Testis (tissue), 3 donors: ENCODE results near the gene ABCD1. TPM values are rescaled to one million over a fixed set of nuclear protein-coding genes. Genes with fewer than 3 reads are reported as not detected.

ENCODE experiments used
- DNase-seq: peaks from one replicate; pipeline ENCODE4 v3.0.0-alpha.2; 2019
- H3K27ac ChIP-seq, 2 donors: fragments of 200-600 bp; sonication (generic); one replicate each; pipeline ENCODE4 v1.5.1; 2019
- H3K27me3 ChIP-seq: fragments of 200-600 bp; sonication (generic); one replicate; pipeline ENCODE4 v1.5.1; 2019
- H3K36me3 ChIP-seq: fragments of 200-600 bp; sonication (generic); one replicate; pipeline ENCODE4 v1.5.1; 2017; ENCODE audit warnings: low read depth; ENCODE audit errors: missing control alignments
- H3K4me1 ChIP-seq: fragments of 200-600 bp; sonication (generic); one replicate; pipeline ENCODE4 v1.5.1; 2019
- H3K4me3 ChIP-seq, 2 donors: fragments of 200-600 bp; sonication (generic); one replicate each; pipeline ENCODE4 v1.5.1; 2017 to 2019
- H3K9me3 ChIP-seq: fragments of 200-600 bp; sonication (generic); one replicate; pipeline ENCODE4 v1.5.1; 2017
- CTCF ChIP-seq, 3 experiments: fragments of 450-650 bp in 2 of 3; fragments of 200-600 bp in 1 of 3; sonication (generic) in 1 of 3; IDR thresholded peaks; one replicate each; pipeline ENCODE4 v1.5.1; 2016 to 2019; ENCODE audit warnings: antibody characterized with exemption in 3 of 3, mild to moderate bottlenecking in 2 of 3, moderate library complexity in 1 of 3
- POLR2A ChIP-seq: fragments of 450-650 bp; IDR thresholded peaks from one replicate; pipeline ENCODE4 v1.6.1; 2017; ENCODE audit warnings: antibody characterized with exemption, mild to moderate bottlenecking, moderate library complexity
- WGBS, 2 donors: methylation state at CpG; one replicate each; pipeline ENCODE4 v1.1.5; 2018; 5-methylcytosine and 5-hydroxymethylcytosine counted together
- intact Hi-C: fragments of 100-400 bp; cut with DNase I; formaldehyde crosslinking; loops from one replicate; pipeline ENCODE4 v1.15.1; 2023; ENCODE audit warnings: low total_unique reads
- polyA plus RNA-seq: library from polyadenylated mRNA; stranded (reverse); fragments of 350-450 nt; fragmentation: Illumina TruSeq; extraction: RNeasy Lipid Tissue Mini Kit (QIAGEN cat#74804); gene quantifications from one replicate; pipeline ENCODE4 v1.2.3, GENCODE V29; 2014; ENCODE audit warnings: low read depth, low replicate concordance; ENCODE audit not compliant: insufficient read depth
- total RNA-seq, 2 donors: library from RNA; depleted of rRNA; stranded (reverse); fragments of >200 nt; gene quantifications; one replicate each; pipeline ENCODE4 v1.2.3, GENCODE V29; 2016

The ABCD1 gene
- total and polyA plus RNA-seq, 3 donors from 2014 or later: 34.3 to 112 (median 84.4) TPM

GRCh38 chrX:153778684-153779101 lies 54.0 kb downstream of the ABCD1 start:
- H3K27ac ChIP-seq: no peak overlapping the region
- intact Hi-C loops: no loop called here
- H3K9me3 ChIP-seq: no peaks in the 10 kb centered on the region
- TF ChIP-seq CTCF (IDR thresholded peaks at IDR 0.05): no peak
- TF ChIP-seq POLR2A: no peak
- H3K4me3 ChIP-seq: no peak overlapping the region
- no peaks in the 10 kb centered on the region for H3K36me3 ChIP-seq
- no peak for DNase-seq
- 88% methylated on average over 6 of the region's 16 CpGs; no CpG with 5 or more reads in 1 of the 2 donors for WGBS, 2 donors
- no peaks in the 10 kb centered on the region for H3K4me1 ChIP-seq
- no peaks in the 10 kb centered on the region for H3K27me3 ChIP-seq

- Histone ChIP-seq H3K27me3 (no peaks in the 10 kb centered on the region), H3K9me3 (no peaks in the 10 kb centered on the region), H3K4me1 (no peaks in the 10 kb centered on the region), H3K27ac (no peak overlapping the region), H3K36me3 (no peaks in the 10 kb centered on the region), H3K4me3 (no peak overlapping the region)
- no peak for DNase-seq
- 70% methylated on average over 17 of the region's 18 CpGs; no CpG with 5 or more reads in 1 of the 2 donors for WGBS, 2 donors
- no peak for TF ChIP-seq CTCF (IDR thresholded peaks at IDR 0.05)
- TF ChIP-seq POLR2A: no peak
- intact Hi-C loops: no loop called here
These were observed 55.4 kb downstream of the ABCD1 start for GRCh38 chrX:153779891-153780677.

- WGBS, 2 donors: 15 to 45% methylated on average over 19 to 35 of the region's 52 CpGs
- Histone ChIP-seq H3K4me3 (no peak within 1 kb of the TSS), H3K27me3 (no peaks in the 10 kb centered on the region), H3K36me3 (no peaks in the 10 kb centered on the region), H3K27ac (no peak within 1 kb of the TSS), H3K9me3 (no peaks in the 10 kb centered on the region), H3K4me1 (no peaks in the 10 kb centered on the region)
- no peak for DNase-seq
- TF ChIP-seq CTCF (IDR thresholded peaks at IDR 0.05) (no peak), POLR2A (no peak)
- intact Hi-C loops: no loop called here
These were observed 56.2 kb downstream of the ABCD1 start, which contains the start of gene SRPK3 for GRCh38 chrX:153780678-153781427. SRPK3 (plus strand) TSS chrX:153781041; CDS start chrX:153781087, 46 bp downstream.

GRCh38 chrX:153781428-153782047 lies 56.9 kb downstream of the ABCD1 start:
- Histone ChIP-seq H3K36me3 (no peaks in the 10 kb centered on the region), H3K4me3 (no peak overlapping the region), H3K4me1 (no peaks in the 10 kb centered on the region), H3K27me3 (no peaks in the 10 kb centered on the region), H3K27ac (no peak overlapping the region), H3K9me3 (no peaks in the 10 kb centered on the region)
- intact Hi-C loops: no loop called here
- DNase-seq: no peak
- TF ChIP-seq CTCF (IDR thresholded peaks at IDR 0.05) (no peak), POLR2A (no peak)
- 95% methylated on average over 8 of the region's 24 CpGs; no CpG with 5 or more reads in 1 of the 2 donors for WGBS, 2 donors
